Muscle of back (tissue), 11 donors: ENCODE measurements around the gene HMCN2. TPM values are rescaled to one million over a fixed set of nuclear protein-coding genes. Genes with fewer than 3 reads are reported as not detected.
A peak's percentile ranks its signal among the peaks of the same experiment; 100 is the strongest.
"Not testable (repeated sequence)": the region's sequence is repeated elsewhere in the genome, so short reads cannot be mapped to it uniquely, and the experiment has no call there.

Experiments used
- DNase-seq, 3 donors: peaks; one replicate each; pipeline versions ENCODE4 v3.0.0 to v3.0.0-alpha.2; 2013
- polyA plus RNA-seq, 10 donors: library from polyadenylated mRNA; unstranded; fragments of 120-200 nt; gene quantifications; one replicate each; pipeline ENCODE4 v1.2.1, GENCODE V29; 2013; ENCODE audit not compliant: insufficient read length in 10 of 10

HMCN2 gene
- polyA plus RNA-seq, 10 donors, result 4.8 to 21.1 (median 10.9) TPM

- DNase-seq, result no peak
These were observed 878 bp upstream of the HMCN2 start for GRCh38 chr9:130264414-130265350.

DNA sequence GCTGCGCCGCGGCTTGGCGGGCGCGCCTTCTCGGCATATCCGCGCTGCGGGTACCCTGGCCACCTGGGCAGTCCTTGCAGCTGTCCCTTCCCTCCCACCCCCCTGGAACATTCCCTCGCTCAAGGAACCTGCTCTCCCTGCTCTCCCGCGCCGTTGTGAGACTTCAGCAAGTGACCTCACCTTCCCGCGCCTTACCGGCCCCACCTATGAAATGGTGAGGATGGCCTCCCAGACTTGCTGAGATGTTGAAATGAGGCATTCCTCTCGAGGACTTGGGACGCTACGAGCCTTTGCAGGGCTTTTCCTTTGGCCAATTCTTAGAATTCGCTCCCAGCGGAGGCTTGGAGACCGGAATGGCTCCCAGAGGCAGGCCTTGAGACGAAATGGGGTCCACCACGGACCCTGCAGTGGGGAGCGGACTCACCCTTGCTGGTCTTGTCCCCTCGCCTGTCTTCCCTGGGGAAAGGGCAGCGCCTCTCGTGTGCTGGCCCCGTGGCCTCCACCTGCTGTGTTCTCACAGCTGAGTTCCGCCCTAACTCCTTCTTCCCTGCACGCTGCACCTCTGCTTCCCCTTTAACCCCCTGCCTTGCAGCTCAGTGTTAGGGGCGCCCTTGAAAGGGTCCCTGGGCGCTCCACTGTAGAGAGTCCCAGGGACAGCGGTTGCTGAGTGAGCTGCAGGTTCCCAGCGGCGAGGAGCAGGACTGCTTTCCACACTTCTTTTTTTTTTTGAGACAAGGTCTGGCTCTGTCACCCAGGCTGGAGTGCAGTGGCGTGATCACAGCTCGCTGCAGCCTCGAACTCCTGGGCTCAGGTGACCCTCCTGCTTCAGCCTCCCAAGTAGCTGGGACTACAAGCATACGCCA is 907 bp downstream of the HMCN2 start:
- no peak for DNase-seq

DNA sequence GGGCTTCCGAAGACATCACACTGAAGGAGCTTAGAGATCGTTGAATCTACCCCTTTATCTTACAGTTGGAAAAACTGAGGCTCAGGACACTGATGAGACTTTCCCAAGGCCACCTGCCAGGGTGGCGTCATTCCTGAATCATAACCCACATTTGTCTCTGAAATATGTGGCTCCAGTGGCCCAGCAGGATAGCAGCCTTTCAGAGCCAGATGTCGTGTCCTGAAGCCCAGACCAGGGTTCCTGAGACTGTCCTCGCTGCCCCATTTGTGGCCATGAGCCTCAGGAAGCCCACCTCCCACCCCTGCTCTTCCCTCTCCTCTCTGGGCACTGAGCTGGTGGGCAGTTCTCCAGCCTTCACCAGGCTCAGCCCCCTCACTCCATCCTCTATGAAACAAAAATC is 2.4 kb downstream of the HMCN2 start:
- DNase-seq, result no peak

- no peak for DNase-seq
These were observed 3.1 kb downstream of the HMCN2 start for GRCh38 chr9:130268521-130269211.

DNA sequence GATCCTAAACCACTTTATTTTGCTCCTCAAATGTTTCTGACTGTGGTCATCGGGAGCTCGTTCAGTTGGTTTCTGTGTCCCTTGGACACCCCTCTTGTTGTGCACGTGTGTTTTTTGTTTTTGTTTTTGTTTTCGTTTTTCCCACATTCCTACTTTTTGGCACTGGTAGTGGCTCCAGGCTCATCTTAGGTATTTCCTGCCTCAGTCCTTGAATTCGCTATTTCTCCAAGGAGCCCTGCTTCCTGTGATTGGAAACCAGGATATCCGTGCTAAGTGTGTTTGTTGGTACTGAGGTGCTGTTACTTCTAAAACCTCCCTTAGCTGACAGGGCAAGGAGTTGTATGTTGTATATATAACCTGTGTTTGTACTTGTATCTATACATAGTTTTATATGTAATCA is 5.9 kb downstream of the HMCN2 start:
- DNase-seq, result no peak

DNA sequence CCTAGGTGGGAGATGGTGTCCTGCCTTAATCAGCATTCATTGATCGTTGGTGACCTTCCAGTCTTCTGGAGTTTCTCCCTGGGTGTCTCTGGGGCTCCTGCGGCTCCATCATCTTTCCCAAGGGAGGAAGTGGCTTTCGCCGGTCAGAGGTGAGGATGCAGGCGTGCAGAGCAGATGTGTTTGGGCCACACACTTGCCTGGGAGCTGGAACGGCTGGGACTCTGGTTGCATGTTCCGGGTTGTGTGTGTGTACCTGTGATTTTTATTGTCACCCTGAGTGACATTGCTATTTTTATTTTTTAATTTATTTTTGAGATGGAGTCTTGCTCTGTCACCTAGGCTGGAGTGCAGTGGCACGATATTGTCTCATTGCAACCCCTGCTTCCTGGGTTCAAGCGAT is 9.6 kb downstream of the HMCN2 start:
- no peak for DNase-seq

DNA sequence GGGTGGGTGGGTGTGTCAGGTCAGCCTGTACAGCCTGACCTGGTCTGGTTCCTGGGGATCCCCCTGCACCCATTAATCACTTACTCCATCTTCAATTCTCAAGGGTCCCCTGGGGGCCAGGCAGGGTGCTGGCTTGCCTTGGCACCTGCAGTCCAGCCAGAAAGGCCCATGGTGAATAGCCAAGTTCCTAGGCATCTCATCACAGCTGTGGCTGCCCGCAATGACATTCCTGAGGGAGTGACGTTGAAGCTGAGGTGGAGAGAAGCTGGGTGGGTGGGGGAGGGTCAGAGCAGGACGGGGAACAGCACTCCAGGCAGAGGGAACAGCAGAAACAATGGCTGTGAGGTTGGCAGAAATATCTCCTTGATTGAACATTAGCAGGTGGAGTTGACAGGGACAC is 10.6 kb downstream of the HMCN2 start:
- peak in 1 of 3 donors; percentile 49 for DNase-seq

GRCh38 chr9:130276955-130277354 is 11.4 kb downstream of the HMCN2 start:
- no peak for DNase-seq

- DNase-seq, result not testable (repeated sequence)
These were observed 12.0 kb downstream of the HMCN2 start for GRCh38 chr9:130277525-130277924.

GRCh38 chr9:130283539-130284248 is 18.1 kb downstream of the HMCN2 start:
- DNase-seq, result peak in 1 of 3 donors; percentile 39

- DNase-seq, result no peak
These were observed 18.7 kb downstream of the HMCN2 start for GRCh38 chr9:130284249-130284625.

DNA sequence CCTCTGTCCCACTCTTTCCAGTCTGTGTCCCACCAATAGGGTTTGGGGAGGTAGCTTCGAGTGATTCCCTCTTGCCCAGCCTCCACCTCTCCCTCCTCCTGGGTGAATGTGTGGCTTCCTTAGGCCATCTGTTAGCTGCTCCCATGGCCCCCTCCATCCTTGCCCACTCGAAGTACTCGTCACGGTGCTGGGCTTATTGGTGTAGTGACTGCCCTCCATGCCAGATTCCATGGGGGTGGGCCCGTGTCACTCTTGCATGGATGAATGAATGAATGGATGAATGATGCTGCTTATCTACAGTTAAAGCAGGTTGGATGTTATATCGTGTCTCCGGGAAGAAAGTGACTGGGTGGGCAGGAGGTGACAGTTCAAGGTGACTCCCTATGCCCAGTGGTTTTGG is 19.1 kb downstream of the HMCN2 start:
- DNase-seq, result no peak

- DNase-seq, result no peak
These were observed 19.7 kb downstream of the HMCN2 start for GRCh38 chr9:130285271-130285670.

GRCh38 chr9:130286072-130286770 is 20.7 kb downstream of the HMCN2 start:
- DNase-seq, result no peak

DNA sequence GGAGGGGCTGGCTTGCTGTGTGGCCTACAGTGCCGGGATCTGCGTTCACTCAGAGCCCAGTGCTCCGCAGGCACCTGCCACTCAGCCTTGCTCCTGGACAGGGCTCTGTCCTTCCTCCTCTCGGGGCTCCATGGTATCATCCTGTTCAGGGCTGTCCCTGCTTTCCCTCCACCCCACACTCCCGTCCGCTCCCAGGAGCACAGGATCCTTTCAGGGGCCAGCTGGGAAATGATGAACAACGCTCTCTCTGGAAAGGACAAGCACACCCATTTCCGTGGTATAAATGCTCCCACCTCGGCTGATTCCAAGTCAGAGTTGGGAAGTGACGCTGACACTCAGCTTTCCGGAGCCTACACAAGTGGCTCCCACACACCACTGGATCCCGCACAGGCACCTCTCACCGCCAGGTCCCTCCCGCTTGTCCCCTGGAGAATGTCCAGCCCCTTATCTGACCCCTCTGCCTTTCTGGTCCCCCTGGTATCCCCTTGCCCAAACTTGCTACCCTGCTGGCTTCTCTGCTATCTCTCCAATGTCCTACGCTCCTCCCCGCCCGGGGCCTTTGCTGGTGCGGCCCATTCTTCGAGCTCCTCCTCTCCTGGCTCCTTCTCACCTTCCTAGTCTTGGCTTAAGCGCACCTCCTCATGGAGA is 21.3 kb downstream of the HMCN2 start:
- no peak for DNase-seq

DNA sequence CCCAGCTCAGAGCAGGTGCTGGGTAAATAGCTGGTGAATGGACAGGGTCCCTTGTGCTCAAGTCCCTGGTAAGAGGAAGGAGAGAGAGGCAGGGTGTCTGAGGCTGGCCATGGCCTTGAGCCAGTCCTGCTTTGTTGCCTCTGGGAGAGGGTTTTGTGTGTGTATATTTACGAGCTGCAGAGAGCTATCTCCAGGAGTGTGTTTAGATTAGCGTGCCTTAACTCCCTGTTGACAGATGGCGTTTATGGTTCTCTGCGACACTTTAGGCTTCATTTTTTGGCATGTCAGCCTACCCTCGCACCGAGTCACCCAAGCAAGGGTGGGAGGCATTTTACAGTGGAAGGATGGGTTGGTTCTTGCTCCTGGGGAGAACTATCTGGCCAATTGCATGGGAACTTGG is 22.2 kb downstream of the HMCN2 start:
- peak in 1 of 3 donors; percentile 37 for DNase-seq

- peak in 1 of 3 donors; percentile 48 for DNase-seq
These were observed 22.8 kb downstream of the HMCN2 start for GRCh38 chr9:130288393-130288792.

DNA sequence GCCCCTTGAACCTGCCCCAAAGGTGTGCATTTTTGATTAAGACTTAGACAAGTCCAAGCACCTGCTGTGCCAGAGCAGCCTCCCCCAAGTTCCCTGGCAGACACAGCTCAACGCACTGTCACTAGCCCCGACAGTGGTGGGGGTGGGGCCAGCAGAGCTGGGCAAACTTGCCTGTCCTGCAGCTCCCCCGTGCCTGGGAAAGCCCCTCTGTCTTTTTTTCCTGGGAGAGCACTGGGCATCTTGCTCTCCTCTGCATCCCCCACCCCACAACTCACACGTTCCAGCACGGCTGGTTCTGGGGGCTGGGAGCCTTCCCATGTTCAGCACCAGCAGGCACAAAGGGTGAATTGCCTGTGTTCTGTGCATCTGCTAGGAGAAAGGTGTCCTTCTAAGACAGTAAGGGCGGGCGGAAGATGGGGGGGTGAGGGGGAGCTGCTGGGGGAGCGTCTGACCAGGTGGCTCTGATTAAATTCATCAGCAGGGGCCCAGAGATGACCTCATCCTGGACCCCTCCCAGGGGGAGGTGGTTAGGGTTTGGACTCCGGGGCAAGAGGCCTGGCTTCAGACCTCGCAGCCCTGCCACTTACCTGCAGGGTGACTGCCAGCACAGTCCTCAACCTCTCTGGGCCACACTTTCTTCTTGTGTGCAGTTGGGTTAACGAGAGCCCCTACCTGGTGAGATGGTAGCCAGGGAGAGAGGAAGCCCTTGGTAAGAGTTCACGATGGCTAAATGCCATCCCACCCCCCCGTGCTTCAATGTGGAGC is 23.5 kb downstream of the HMCN2 start:
- DNase-seq, result peak in 1 of 3 donors; percentile 65

- peak in 2 of 3 donors; percentile 79 to 92 for DNase-seq
These were observed 24.2 kb downstream of the HMCN2 start for GRCh38 chr9:130289711-130290241.
